Fibroblast of lung (primary cell): ENCODE results near the gene MACF1.

Source experiments
- EZH2 ChIP-seq: IDR thresholded peaks from 2 replicates; pipeline ENCODE4 v1.5.1; 2012; ENCODE audit warnings: low read length, control low read depth, mild to moderate bottlenecking; ENCODE audit errors: missing control alignments
- TF ChIP-seq, protein P1 (sequence below), 2 donors: IDR thresholded peaks in 1 of 2; conservative IDR thresholded peaks in 1 of 2; 1 replicate in 1 of 2; 2 replicates in 1 of 2; pipeline ENCODE4 v1.5.1; 2011 to 2012; ENCODE audit warnings: low read length in 2 of 2, control low read depth in 1 of 2, inconsistent platforms in 1 of 2, low read depth in 1 of 2, mild to moderate bottlenecking in 1 of 2

DNA sequence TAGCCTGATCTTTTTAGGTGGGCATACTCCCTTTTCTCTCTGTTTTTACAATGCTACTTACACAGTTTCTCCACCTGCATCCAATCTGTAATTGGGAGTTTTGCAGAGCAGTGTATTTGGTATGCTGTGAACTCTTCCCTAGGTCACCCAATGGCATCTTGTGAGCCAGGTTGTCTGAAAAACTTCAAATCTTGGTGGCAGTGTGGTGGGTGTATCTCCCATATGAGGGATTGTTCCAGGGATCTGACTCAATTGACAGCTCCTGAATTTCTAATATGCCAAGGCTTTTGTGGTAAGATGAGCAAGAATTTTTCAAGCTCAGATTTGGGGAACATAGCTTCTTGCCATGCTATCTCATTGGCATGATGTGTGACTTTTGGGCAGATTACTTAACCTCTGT, 47.2 kb upstream of the MACF1 start:
- TF ChIP-seq, protein P1, sequence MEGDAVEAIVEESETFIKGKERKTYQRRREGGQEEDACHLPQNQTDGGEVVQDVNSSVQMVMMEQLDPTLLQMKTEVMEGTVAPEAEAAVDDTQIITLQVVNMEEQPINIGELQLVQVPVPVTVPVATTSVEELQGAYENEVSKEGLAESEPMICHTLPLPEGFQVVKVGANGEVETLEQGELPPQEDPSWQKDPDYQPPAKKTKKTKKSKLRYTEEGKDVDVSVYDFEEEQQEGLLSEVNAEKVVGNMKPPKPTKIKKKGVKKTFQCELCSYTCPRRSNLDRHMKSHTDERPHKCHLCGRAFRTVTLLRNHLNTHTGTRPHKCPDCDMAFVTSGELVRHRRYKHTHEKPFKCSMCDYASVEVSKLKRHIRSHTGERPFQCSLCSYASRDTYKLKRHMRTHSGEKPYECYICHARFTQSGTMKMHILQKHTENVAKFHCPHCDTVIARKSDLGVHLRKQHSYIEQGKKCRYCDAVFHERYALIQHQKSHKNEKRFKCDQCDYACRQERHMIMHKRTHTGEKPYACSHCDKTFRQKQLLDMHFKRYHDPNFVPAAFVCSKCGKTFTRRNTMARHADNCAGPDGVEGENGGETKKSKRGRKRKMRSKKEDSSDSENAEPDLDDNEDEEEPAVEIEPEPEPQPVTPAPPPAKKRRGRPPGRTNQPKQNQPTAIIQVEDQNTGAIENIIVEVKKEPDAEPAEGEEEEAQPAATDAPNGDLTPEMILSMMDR (conservative IDR thresholded peaks at IDR 0.05 in 1 of 2, IDR thresholded peaks at IDR 0.05 in 1 of 2; ENCODE audit: low read depth in 1 of 2, low read length in 2 of 2) = no peak
- TF ChIP-seq EZH2 = no peak
